ENCODE results near the gene ACOT12. TPM values are rescaled to one million over a fixed set of nuclear protein-coding genes. Genes with fewer than 3 reads are reported as not detected.

The ACOT12 gene
- total and polyA plus RNA-seq, 2 donors (not counting 3 experiments of a cell fraction or from before 2014, with no cell fraction given), result not detected

DNA sequence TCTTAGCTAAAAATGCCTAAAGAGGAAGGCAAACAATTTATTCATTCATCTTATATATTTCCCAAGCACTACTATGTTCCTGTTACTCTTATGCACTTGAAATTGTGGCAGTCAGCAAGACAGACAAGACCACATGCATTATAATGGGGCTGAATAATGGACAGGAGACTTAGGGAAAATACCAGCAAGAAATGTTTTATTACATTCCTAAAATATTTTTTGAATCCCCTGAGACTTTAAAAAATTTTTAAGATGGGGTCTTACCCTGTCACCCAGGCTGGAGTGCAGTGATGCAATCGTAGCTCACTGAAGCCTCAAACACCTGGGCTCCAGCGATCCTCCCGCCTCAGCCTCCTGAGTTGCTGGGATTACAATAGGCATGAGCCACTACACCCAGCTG is 79.4 kb downstream of the ACOT12 start:
- Histone ChIP-seq H3K79me2 (ENCODE audit: control insufficient read depth, insufficient read depth, low read length) (no peaks in the 10 kb centered on the region), H3K4me1 (ENCODE audit: control insufficient read depth, extremely low read depth, insufficient read depth, low read length) (no peaks in the 10 kb centered on the region), H3K9ac (replicated peaks; ENCODE audit: extremely low read depth, insufficient read depth, low read length) (no peak overlapping the region), H3K9me3 (replicated peaks; ENCODE audit: control insufficient read depth, insufficient read depth, low read length) (no peaks in the 10 kb centered on the region), H3K27ac (ENCODE audit: insufficient read depth, low read depth, low read length) (no peak overlapping the region), H4K20me1 (replicated peaks; ENCODE audit: control insufficient read depth, extremely low read depth, insufficient read depth, low read length) (no peaks in the 10 kb centered on the region), H3K9me1 (replicated peaks; ENCODE audit: control insufficient read depth, extremely low read depth, insufficient read depth, low read length) (no peaks in the 10 kb centered on the region), H3K4me3 (replicated peaks in 1 of 3; ENCODE audit: insufficient read depth in 1 of 3, low read depth in 1 of 3, low read length in 3 of 3) (no peak overlapping the region), H3K36me3 (ENCODE audit: control insufficient read depth in 2 of 2, extremely low read depth in 1 of 2, insufficient read depth in 2 of 2, low read length in 2 of 2) (peaks cover 0 to 7% of the 10 kb centered on the region in 2 experiments), H3K27me3 (ENCODE audit: control insufficient read depth in 2 of 2, insufficient read depth in 2 of 2, low read length in 2 of 2) (no peaks in the 10 kb centered on the region), H3K4me2 (ENCODE audit: insufficient read depth, low read length) (no peak overlapping the region), H2AFZ (ENCODE audit: low read depth, low read length) (no peak overlapping the region)
- FAIRE-seq (no peak), DNase-seq (ENCODE audit: low read depth, low spot score) (no peak)
- ChIA-PET CTCF (no interaction called here), POLR2A (no interaction called here)
- BruUV-seq (replicated peaks), result no TSS peak
- intact Hi-C loops (cut with micrococcal nuclease) (no loop called here), dilution Hi-C loops (cut with MboI; ENCODE audit: extremely low pct_ligation_motif_present, low sequenced_read_pairs) (no loop called here)
- no peak for TF ChIP-seq GATA2 (IDR thresholded peaks at IDR 0.05; ENCODE audit: insufficient read depth, insufficient read length, low read depth, low read length)
- no peak for TF ChIP-seq JUN (IDR thresholded peaks at IDR 0.05; ENCODE audit: borderline replicate concordance, insufficient read depth, insufficient read length, low read depth)
- no peak for TF ChIP-seq MYC (IDR thresholded peaks at IDR 0.05; ENCODE audit: low read depth, low read length)
- TF ChIP-seq, protein P1, sequence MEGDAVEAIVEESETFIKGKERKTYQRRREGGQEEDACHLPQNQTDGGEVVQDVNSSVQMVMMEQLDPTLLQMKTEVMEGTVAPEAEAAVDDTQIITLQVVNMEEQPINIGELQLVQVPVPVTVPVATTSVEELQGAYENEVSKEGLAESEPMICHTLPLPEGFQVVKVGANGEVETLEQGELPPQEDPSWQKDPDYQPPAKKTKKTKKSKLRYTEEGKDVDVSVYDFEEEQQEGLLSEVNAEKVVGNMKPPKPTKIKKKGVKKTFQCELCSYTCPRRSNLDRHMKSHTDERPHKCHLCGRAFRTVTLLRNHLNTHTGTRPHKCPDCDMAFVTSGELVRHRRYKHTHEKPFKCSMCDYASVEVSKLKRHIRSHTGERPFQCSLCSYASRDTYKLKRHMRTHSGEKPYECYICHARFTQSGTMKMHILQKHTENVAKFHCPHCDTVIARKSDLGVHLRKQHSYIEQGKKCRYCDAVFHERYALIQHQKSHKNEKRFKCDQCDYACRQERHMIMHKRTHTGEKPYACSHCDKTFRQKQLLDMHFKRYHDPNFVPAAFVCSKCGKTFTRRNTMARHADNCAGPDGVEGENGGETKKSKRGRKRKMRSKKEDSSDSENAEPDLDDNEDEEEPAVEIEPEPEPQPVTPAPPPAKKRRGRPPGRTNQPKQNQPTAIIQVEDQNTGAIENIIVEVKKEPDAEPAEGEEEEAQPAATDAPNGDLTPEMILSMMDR (IDR thresholded peaks at IDR 0.05; ENCODE audit: extremely low read depth in 1 of 2, insufficient read depth in 1 of 2, low read depth in 1 of 2, low read length in 2 of 2), result no peak
- TF ChIP-seq, protein P2, sequence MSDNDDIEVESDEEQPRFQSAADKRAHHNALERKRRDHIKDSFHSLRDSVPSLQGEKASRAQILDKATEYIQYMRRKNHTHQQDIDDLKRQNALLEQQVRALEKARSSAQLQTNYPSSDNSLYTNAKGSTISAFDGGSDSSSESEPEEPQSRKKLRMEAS (IDR thresholded peaks at IDR 0.05; ENCODE audit: insufficient read depth, insufficient read length), result no peak

DNA sequence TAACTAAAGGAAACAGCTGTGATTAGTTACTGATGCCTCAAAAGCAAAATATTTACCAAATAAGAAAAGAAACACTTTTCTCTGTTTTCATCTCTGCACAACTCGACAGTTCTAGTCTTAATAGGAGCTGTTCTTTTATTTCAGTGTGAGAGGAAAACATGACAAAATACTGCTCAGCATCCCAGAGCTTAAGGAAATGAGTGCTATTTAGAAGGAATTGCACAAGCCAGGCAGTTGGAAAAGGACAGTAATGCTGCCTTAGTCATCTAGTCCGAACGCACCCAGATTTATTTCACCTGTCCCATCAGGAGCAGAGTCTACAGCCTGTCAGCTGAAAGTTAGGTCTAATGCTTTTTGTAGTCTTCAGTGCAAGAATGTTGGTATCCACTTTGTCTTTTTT is 80.2 kb downstream of the ACOT12 start:
- Histone ChIP-seq H3K27me3 (ENCODE audit: control insufficient read depth in 2 of 2, insufficient read depth in 2 of 2, low read length in 2 of 2) (no peaks in the 10 kb centered on the region), H3K4me2 (ENCODE audit: insufficient read depth, low read length) (no peak overlapping the region), H4K20me1 (replicated peaks; ENCODE audit: control insufficient read depth, extremely low read depth, insufficient read depth, low read length) (no peaks in the 10 kb centered on the region), H3K27ac (ENCODE audit: insufficient read depth, low read depth, low read length) (no peak overlapping the region), H2AFZ (ENCODE audit: low read depth, low read length) (no peak overlapping the region), H3K9me3 (replicated peaks; ENCODE audit: control insufficient read depth, insufficient read depth, low read length) (no peaks in the 10 kb centered on the region), H3K4me1 (ENCODE audit: control insufficient read depth, extremely low read depth, insufficient read depth, low read length) (no peaks in the 10 kb centered on the region), H3K4me3 (replicated peaks in 1 of 3; ENCODE audit: insufficient read depth in 1 of 3, low read depth in 1 of 3, low read length in 3 of 3) (no peak overlapping the region), H3K36me3 (ENCODE audit: control insufficient read depth in 2 of 2, extremely low read depth in 1 of 2, insufficient read depth in 2 of 2, low read length in 2 of 2) (peaks cover 0 to 7% of the 10 kb centered on the region in 2 experiments), H3K9ac (replicated peaks; ENCODE audit: extremely low read depth, insufficient read depth, low read length) (no peak overlapping the region), H3K9me1 (replicated peaks; ENCODE audit: control insufficient read depth, extremely low read depth, insufficient read depth, low read length) (no peaks in the 10 kb centered on the region), H3K79me2 (ENCODE audit: control insufficient read depth, insufficient read depth, low read length) (no peaks in the 10 kb centered on the region)
- intact Hi-C loops (cut with micrococcal nuclease) (no loop called here), dilution Hi-C loops (cut with MboI; ENCODE audit: extremely low pct_ligation_motif_present, low sequenced_read_pairs) (no loop called here)
- ChIA-PET POLR2A (no interaction called here), CTCF (interaction anchor here (1.0 to 2.0 kb wide), 2 partner anchors 12 to 14 kb away, joined by 4 to 6 read pairs; partner anchors contain the start of gene ZCCHC9)
- TF ChIP-seq EZH2 (IDR thresholded peaks at IDR 0.05; ENCODE audit: borderline replicate concordance, low read depth, low read length, severe bottlenecking) (no peak), MYC (IDR thresholded peaks at IDR 0.05; ENCODE audit: low read depth, low read length) (no peak), POLR2A (IDR thresholded peaks at IDR 0.05; ENCODE audit: low read depth, low read length) (no peak), FOS (IDR thresholded peaks at IDR 0.05; ENCODE audit: borderline replicate concordance, insufficient read depth, low read length) (no peak), GATA2 (IDR thresholded peaks at IDR 0.05; ENCODE audit: insufficient read depth, insufficient read length, low read depth, low read length) (no peak), POLR2AphosphoS5 (IDR thresholded peaks at IDR 0.05; ENCODE audit: insufficient read depth, low read depth, low read length) (no peak), JUN (IDR thresholded peaks at IDR 0.05; ENCODE audit: borderline replicate concordance, insufficient read depth, insufficient read length, low read depth) (no peak)
- TF ChIP-seq, protein P2 (IDR thresholded peaks at IDR 0.05; ENCODE audit: insufficient read depth, insufficient read length), result no peak
- BruUV-seq (replicated peaks), result no TSS peak
- DNase-seq (ENCODE audit: low read depth, low spot score) (no peak), FAIRE-seq (no peak)
